Medulla oblongata (tissue), 1 donor: ENCODE measurements around the gene TEDDM1.
A peak's percentile ranks its signal among the peaks of the same experiment; 100 is the strongest.

Source experiments
- DNase-seq: peaks from one replicate; pipeline ENCODE4 v3.0.0-alpha.2; 2015; ENCODE audit errors: extremely low spot score

Gene TEDDM1

GRCh38 chr1:182406012-182406411 is 5.5 kb upstream of the TEDDM1 start:
- no peak for DNase-seq

- no peak for DNase-seq
Observed at GRCh38 chr1:182405578-182405977, 5.1 kb upstream of the TEDDM1 start.

GRCh38 chr1:182404781-182405180 is 4.3 kb upstream of the TEDDM1 start:
- no peak for DNase-seq

GRCh38 chr1:182397653-182398393 is 2.6 kb downstream of the TEDDM1 start:
- DNase-seq = no peak

- no peak for DNase-seq
Observed at GRCh38 chr1:182395906-182396305, 4.6 kb downstream of the TEDDM1 start.

GRCh38 chr1:182394055-182394775 is 6.3 kb downstream of the TEDDM1 start:
- DNase-seq = peak; percentile 80

- peak; percentile 64 for DNase-seq
Observed at GRCh38 chr1:182392050-182393028, 8.1 kb downstream of the TEDDM1 start.

- peak; percentile 98 for DNase-seq
Observed at GRCh38 chr1:182391362-182392049, 9.0 kb downstream of the TEDDM1 start, which contains the start of gene GLUL. GLUL (minus strand) TSS chr1:182391790; CDS start chr1:182388737, 3,053 bp downstream.

- DNase-seq = no peak
Observed at GRCh38 chr1:182391028-182391361, 9.5 kb downstream of the TEDDM1 start.

- peak; percentile 78 for DNase-seq
Observed at GRCh38 chr1:182389619-182390047, 10.8 kb downstream of the TEDDM1 start.

GRCh38 chr1:182388392-182389134 is 11.9 kb downstream of the TEDDM1 start:
- DNase-seq = peak; percentile 40

GRCh38 chr1:182387566-182387965 is 12.9 kb downstream of the TEDDM1 start:
- DNase-seq = peak; percentile 26

GRCh38 chr1:182386980-182387379 is 13.5 kb downstream of the TEDDM1 start:
- no peak for DNase-seq

GRCh38 chr1:182385885-182386853 is 14.3 kb downstream of the TEDDM1 start:
- DNase-seq = peak; percentile 44

- DNase-seq = no peak
Observed at GRCh38 chr1:182384387-182384960, 16.0 kb downstream of the TEDDM1 start.

- peak; percentile 22 for DNase-seq
Observed at GRCh38 chr1:182383934-182384333, 16.5 kb downstream of the TEDDM1 start.

- DNase-seq = peak; percentile 34
Observed at GRCh38 chr1:182383037-182383661, 17.3 kb downstream of the TEDDM1 start.

- DNase-seq = no peak
Observed at GRCh38 chr1:182381962-182382819, 18.3 kb downstream of the TEDDM1 start.
